ENCODE measurements around the gene TPRG1L. TPM values are rescaled to one million over a fixed set of nuclear protein-coding genes. Genes with fewer than 3 reads are reported as not detected.
"Not testable (repeated sequence)": the region's sequence is repeated elsewhere in the genome, so short reads cannot be mapped to it uniquely, and the experiment has no call there.

TPRG1L gene
- polyA plus RNA-seq, 1 experiment, result 44.2 TPM

DNA sequence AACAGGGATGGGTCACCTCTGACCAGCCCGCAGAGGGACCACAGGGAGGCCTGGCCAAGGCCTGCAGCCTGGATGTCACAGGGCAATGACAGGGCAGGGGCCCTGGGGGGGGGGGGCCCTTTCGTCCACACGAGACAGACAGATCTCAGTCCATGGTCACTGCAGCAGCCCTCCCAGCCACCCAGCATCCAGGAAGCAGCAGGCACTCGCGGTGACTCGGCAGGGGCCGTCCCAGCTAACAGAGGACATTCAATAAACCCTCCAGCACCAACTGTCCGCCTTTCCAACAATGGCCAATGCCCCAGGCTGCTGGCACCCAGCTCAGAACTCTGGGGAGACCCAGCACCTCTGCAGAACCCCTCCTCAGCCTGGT is 46.4 kb upstream of the TPRG1L start:
- Histone ChIP-seq H3K4me3 (ENCODE audit: low read depth, low read length) (no peak overlapping the region), H3K9me3 (ENCODE audit: control insufficient read depth, insufficient read depth, low read length) (peaks cover 14% of the 10 kb centered on the region; the same call in 1 of the 2 replicates), H3K27ac (ENCODE audit: low read depth, low read length) (no peak overlapping the region), H3K27me3 (ENCODE audit: control insufficient read depth, insufficient read depth, low read length) (peaks cover 7% of the 10 kb centered on the region)
- ChIA-PET CTCF (no interaction called here), POLR2A (interaction anchor here (0.7 kb wide), 1 partner anchor 1187 kb away, joined by 3 read pairs; the partner anchor contains the start of genes MORN1 and RER1)
- TF ChIP-seq, protein P1, sequence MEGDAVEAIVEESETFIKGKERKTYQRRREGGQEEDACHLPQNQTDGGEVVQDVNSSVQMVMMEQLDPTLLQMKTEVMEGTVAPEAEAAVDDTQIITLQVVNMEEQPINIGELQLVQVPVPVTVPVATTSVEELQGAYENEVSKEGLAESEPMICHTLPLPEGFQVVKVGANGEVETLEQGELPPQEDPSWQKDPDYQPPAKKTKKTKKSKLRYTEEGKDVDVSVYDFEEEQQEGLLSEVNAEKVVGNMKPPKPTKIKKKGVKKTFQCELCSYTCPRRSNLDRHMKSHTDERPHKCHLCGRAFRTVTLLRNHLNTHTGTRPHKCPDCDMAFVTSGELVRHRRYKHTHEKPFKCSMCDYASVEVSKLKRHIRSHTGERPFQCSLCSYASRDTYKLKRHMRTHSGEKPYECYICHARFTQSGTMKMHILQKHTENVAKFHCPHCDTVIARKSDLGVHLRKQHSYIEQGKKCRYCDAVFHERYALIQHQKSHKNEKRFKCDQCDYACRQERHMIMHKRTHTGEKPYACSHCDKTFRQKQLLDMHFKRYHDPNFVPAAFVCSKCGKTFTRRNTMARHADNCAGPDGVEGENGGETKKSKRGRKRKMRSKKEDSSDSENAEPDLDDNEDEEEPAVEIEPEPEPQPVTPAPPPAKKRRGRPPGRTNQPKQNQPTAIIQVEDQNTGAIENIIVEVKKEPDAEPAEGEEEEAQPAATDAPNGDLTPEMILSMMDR (IDR thresholded peaks at IDR 0.05; ENCODE audit: low read depth, low read length), result no peak
- DNase-seq (ENCODE audit: low read depth, low spot score), result no peak

- Histone ChIP-seq H3K9me3 (ENCODE audit: control insufficient read depth, insufficient read depth, low read length) (peaks cover 16% of the 10 kb centered on the region; the same call in 1 of the 2 replicates), H3K4me3 (ENCODE audit: low read depth, low read length) (no peak overlapping the region), H3K27me3 (ENCODE audit: control insufficient read depth, insufficient read depth, low read length) (peaks cover 7% of the 10 kb centered on the region), H3K27ac (ENCODE audit: low read depth, low read length) (no peak overlapping the region)
- TF ChIP-seq, protein P1 (IDR thresholded peaks at IDR 0.05; ENCODE audit: low read depth, low read length), result no peak
- ChIA-PET POLR2A (no interaction called here), CTCF (no interaction called here)
- no peak for DNase-seq (ENCODE audit: low read depth, low spot score)
Measured at GRCh38 chr1:3578906-3579305, 45.9 kb upstream of the TPRG1L start.

GRCh38 chr1:3579626-3580025 is 45.2 kb upstream of the TPRG1L start:
- no peak for DNase-seq (ENCODE audit: low read depth, low spot score)
- TF ChIP-seq, protein P1 (IDR thresholded peaks at IDR 0.05; ENCODE audit: low read depth, low read length), result no peak
- Histone ChIP-seq H3K4me3 (ENCODE audit: low read depth, low read length) (no peak overlapping the region), H3K27ac (ENCODE audit: low read depth, low read length) (no peak overlapping the region), H3K27me3 (ENCODE audit: control insufficient read depth, insufficient read depth, low read length) (peaks cover 7% of the 10 kb centered on the region), H3K9me3 (ENCODE audit: control insufficient read depth, insufficient read depth, low read length) (peaks cover 22% of the 10 kb centered on the region; the same call in 1 of the 2 replicates)
- CTCF ChIA-PET, result no interaction called here
- POLR2A ChIA-PET, result no interaction called here

DNA sequence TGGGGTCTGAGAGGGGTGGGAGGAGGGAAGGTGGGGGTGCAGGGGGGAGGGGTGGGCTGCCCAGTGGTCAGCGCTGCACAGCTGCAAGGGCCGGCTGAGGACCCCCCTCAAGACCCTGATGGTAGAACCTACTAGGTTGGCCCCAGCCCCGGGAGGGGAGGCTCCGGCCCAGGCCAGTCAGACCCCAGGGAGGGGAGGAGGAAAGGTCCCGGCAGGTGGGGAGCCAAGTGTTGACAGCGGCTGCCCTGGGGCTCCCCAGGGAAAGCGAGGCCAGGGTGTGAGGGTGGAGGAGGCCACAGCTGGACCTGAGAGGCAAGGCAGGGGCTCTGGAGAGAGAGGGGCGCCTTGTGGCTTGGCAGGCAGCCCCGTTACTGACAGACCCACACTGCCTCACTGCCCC is 44.6 kb upstream of the TPRG1L start:
- Histone ChIP-seq H3K27me3 (ENCODE audit: control insufficient read depth, insufficient read depth, low read length) (peaks cover 6% of the 10 kb centered on the region), H3K4me3 (ENCODE audit: low read depth, low read length) (no peak overlapping the region), H3K27ac (ENCODE audit: low read depth, low read length) (no peak overlapping the region), H3K9me3 (ENCODE audit: control insufficient read depth, insufficient read depth, low read length) (peaks cover 28% of the 10 kb centered on the region; the same call in 1 of the 2 replicates)
- no peak for DNase-seq (ENCODE audit: low read depth, low spot score)
- ChIA-PET CTCF (interaction anchor here (0.6 to 1.4 kb wide), 2 partner anchors 13 to 39 kb away, joined by 3 to 6 read pairs; no protein-coding TSS in a partner anchor), POLR2A (no interaction called here)
- TF ChIP-seq, protein P1 (IDR thresholded peaks at IDR 0.05; ENCODE audit: low read depth, low read length), result no peak

- TF ChIP-seq, protein P1 (IDR thresholded peaks at IDR 0.05; ENCODE audit: low read depth, low read length), result no peak
- peaks cover 31% of the 10 kb centered on the region for H3K9me3 ChIP-seq (ENCODE audit: control insufficient read depth, insufficient read depth, low read length)
- ChIA-PET POLR2A (no interaction called here), CTCF (interaction anchor here (0.7 to 1.4 kb wide), 2 partner anchors 38 to 39 kb away, joined by 3 read pairs; no protein-coding TSS in a partner anchor)
- H3K4me3 ChIP-seq (ENCODE audit: low read depth, low read length), result no peak overlapping the region
- no peak overlapping the region for H3K27ac ChIP-seq (ENCODE audit: low read depth, low read length)
- H3K27me3 ChIP-seq (ENCODE audit: control insufficient read depth, insufficient read depth, low read length), result peaks cover 5% of the 10 kb centered on the region
- no peak for DNase-seq (ENCODE audit: low read depth, low spot score)
Measured at GRCh38 chr1:3581296-3582036, 43.3 kb upstream of the TPRG1L start.

DNA sequence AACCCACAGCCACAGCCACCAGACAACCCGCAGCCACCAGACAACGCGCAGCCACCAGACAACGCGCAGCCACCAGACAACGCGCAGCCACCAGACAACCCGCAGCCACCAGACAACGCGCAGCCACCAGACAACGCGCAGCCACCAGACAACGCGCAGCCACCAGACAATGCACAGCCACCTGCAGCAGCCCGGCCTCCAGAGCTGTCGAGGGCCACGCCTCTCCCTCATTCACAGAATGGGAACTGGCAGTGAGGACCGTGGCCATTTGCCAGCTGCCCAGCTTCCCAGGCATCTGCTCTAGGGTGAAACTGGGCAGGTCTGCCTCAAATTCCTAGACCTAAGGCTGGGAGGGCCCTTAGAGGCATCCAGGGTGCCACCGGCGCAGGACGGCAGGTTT is 41.1 kb upstream of the TPRG1L start:
- DNase-seq (ENCODE audit: low read depth, low spot score); H3K27me3 ChIP-seq (ENCODE audit: control insufficient read depth, insufficient read depth, low read length); H3K4me3 ChIP-seq (ENCODE audit: low read depth, low read length); H3K27ac ChIP-seq (ENCODE audit: low read depth, low read length); POLR2A ChIA-PET; CTCF ChIA-PET: not testable (repeated sequence)
- H3K9me3 ChIP-seq (ENCODE audit: control insufficient read depth, insufficient read depth, low read length), result peaks cover 24% of the 10 kb centered on the region
